HT1080 (cell line): ENCODE data around the gene OSBPL3. TPM values are rescaled to one million over a fixed set of nuclear protein-coding genes. Genes with fewer than 3 reads are reported as not detected.

Source experiments
- DNase-seq: peaks from one replicate; pipeline ENCODE4 v3.0.0-alpha.2; 2015; ENCODE audit warnings: low read depth
- total RNA-seq: library from RNA; depleted of rRNA; stranded (reverse); fragments of >200 nt; shearing (Covaris generic); gene quantifications from 2 replicates; pipeline ENCODE4 v1.2.3, GENCODE V29; 2014

Gene OSBPL3
- total RNA-seq, 1 experiment from 2014 or later = 30.7 TPM

DNA sequence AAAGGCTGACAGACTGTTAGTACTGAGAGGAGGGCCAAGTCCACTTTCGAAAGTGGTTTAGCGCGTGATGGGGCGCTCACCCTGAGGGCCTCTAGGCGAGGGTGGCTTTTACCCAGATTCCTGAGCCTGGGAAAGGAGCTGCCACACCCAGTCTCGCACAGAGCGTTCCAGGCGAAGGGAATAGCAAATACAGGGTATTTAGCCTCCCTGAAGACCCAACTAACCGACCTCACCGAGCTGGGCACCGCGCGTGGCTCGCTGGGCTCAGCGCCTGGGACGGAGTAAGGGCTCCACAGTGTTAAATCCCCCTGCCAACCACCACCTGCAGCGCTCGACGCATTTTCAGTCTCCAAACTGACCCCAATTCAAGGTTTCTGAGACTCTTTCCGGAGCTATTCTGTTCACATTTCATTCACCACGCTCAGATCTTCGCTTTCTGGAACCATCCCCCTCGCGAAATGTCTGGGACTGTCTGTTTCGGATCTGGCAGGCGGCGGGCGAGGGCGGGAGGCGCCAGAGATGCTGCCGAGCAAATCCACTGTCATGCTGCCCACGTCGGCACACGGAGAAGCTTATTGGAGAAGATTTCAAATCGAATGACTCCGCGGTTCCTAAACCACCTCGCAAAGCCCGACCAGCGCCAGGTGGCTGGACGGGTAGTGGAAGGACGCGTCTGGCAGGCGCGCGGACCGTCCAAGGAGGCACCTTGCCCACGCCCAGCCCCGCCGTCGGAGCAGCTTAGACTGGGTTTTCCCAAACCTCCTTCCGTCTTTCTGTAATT is 1.4 kb upstream of the OSBPL3 start:
- peak; percentile 64 for DNase-seq

DNA sequence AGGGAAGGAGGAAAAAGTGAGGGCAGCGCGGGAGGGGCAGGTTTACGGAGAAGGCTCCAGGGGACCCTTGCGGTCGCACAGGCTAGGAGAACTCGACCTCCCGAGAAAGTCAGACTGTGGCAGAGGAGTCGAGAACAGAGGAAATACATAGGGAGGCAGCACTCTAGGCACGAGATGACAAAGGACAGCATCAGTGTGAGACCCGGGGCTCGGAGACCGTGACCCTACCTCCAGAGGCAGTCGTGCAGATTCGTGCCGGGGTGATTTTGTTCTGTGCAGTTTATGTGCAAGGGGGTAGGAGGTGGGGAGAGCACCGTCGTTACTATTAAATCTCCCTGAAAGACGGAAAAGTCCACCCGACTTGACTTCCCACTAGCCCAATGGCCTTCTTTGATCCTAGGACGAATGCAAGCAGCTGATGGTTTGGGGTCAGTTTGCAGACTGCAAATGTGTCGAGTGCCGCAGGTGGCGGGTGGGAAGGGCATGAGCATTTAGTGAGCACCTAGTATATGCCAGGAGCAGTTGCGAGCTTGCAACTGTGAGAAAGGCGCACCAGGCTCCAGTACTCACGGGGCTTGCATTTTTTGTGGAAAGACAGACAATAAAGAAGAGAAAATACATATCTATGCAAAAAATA is 674 bp upstream of the OSBPL3 start:
- no peak for DNase-seq

DNA sequence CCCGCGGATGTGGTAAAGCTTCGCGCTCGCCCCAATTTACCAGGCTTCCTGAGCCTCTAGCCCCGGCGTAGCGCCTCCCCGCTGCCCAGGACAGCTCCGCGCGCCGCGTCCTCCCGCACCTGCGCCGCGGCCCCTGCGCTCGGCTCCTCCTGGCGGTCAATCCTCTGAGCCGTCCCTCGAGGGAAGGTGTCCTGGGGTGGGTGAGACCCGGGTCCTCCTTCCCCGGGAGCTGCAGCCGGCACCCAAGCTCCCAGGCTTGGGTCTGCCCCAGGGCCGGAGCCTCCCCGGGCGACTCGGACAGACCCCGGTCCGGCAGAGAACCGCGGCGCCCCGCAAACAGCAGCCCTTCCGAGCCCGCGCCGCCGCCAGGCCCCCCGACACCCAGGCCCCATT is 512 bp downstream of the OSBPL3 start:
- DNase-seq = peak; percentile 68

DNA sequence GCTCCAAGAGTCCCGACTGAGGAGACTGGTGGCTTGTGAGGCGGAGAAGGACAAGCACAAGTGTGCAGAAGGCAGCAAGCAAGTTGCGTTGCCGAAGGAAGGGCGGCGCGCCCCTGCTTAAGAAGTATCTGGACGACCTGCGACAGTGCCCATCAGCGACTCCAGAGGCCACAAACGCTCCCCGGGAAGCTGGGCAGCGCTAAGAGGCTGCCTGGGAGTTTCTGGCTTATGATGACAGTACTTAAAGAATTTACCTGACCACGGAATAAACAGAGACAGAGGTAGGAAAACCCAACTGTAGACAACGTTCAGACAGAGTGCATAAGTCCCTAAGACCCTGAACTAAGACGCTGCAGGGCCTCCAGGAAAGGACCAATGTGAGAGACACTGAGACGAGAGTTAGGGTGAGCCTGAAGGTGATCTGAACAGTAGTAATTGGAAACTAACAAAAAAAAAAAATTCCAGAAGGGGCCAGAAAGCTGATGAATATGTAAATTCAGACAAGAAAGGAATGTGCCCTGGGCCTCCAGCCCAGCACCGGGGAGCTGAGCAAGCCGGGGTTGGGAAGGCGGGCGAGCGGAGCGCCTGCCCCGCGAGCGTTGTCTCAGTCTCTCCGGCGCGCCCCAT is 1.0 kb downstream of the OSBPL3 start:
- DNase-seq = no peak

DNA sequence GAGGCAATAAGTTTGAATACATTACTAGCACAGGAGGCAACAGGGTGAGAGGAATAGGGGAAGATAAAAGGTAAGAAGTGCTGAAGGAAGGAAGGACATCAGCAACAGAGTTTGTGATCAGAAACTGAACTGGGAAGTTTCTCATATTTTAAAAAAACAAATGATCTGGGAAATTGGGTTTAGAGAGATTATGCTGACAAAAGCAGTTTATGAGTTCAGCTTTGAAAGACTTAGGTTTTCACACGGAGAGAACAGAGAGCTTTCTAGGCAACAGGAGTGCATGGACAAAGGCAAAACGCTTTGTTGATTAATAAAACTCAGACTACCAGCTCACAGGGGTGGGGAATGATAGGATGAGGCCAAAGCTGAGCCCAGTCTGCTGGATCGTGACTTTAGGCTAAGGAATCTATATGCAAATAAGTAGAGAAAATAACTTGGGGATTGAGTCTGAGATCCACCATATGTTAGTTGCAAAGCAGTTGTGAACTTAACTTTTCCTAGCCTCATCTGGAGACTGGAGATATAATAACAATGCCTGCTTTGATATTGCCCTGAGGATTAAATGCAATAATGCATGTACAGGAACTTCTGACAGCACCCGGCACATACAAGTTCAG is 4.2 kb downstream of the OSBPL3 start:
- no peak for DNase-seq

DNA sequence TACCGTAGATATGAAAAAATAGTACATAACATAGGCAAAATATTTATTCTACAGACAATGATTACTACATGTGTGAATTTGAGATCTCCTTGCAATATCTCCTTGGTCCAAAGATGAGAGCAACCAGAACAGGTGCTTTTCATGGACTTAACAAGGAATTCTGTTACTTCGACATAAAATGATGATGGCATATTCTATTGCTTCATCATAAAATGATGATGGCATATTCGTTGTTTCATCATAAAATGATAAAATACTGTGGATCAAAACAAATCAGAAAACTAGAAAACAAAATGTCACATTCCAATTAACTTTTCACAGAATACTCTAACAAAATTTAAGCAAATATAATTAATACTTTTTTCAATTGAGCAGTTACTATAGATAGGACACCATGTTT is 4.8 kb downstream of the OSBPL3 start:
- no peak for DNase-seq

DNA sequence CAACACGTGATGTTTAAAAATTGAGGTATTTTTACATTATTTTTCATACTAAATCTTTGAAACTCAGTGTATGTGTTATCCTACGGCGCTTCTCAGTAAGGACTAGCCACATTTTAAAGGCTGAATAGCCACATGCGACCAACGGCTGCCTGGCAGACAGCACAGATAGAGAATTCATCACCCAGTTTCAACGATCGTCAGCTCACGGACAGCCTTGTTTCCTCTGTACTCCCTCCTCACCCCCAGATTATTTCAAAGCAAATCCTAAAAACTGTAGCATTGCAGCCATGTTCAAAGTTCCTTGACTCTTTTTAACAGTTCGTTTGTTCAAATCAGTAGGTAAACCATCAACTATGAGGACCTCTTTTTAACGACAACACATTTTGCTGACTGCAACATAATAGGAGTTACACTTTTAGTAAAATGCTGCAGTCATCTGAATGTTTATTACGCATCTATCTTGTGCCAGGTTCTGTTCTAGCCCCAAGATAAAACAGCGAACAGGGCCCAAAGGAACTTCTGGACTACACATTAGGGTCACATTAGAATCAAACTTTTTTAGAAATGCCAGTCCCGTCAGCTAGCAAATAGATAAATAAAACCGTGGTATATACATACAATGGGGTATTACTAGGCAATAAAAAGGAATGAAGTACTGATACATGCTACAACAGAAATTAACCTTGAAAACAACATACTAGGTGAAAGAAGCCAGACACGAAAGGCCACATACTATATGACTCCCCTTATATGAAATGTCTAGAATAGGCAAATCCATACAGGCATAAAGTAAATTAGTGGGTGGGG is 5.7 kb downstream of the OSBPL3 start:
- no peak for DNase-seq

DNA sequence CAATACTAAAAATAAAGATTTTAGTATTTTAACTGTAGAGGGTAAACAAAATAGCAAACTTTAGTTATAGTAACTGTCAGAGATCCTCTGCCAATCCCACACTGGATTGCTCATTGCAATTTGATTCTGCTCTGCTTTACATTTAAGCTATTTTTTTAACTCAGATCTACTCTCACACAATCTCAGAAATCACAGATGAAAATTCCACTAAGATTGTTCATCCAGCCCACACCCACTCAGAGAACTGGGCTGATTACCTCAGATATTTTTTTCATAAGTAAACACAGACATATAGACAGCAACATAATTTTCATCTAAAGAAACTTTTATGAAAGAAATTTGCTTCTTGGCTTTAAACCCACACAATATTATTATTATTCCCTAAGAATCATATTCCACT is 7.0 kb downstream of the OSBPL3 start:
- DNase-seq = peak; percentile 32

DNA sequence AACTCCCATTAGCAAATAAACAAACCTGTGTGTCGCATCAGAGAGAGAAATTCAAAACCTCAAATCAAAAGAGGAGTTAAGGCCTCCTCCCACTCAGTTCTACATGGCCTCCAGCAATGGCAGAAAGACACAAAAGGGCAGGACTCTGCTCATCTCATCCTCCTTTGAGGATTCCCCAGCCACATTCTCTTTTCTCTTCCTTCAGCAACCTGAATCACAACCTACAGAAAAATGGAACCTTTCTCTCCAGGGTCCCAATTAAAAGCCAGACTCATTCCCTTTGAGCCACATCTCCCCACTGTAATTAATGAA is 7.9 kb downstream of the OSBPL3 start:
- no peak for DNase-seq

DNA sequence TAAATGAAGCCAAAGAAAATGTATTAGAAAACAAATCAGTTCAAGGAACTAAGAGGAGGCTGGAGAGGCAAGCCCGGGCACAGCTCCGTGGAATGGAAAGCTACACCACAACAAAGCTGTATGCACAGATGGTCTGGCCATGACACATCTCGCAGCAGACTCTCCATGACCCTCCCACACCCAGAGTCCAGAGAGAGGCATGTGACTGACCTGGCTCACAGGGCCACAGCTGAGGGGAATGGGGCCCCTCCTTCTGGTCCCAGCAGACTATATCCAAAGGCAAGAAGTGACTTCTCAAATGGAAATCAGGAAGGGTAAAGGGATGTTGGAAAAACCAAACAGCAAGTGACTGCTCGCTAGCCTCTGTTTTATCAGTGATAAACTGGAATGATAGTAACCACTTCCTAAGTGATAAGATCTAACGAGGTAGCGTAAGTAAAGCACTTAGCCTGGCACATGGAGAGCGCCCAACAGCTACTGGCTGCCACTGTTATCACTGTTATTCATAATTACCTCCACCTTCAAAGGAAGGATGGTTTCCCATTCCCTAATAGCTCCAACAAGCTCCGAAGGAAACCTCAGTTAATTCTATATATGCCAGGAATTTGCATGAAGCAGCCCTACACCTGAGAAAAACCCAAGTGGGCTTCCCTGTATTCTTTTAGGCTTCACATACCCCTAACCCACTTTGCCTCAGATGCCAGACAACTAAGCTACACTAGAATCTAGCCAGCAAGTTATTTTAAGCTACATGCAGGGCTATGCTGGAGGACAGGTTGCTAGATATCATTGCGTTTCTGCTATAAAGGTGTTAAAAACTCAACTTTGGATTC is 8.4 kb downstream of the OSBPL3 start:
- peak; percentile 90 for DNase-seq

DNA sequence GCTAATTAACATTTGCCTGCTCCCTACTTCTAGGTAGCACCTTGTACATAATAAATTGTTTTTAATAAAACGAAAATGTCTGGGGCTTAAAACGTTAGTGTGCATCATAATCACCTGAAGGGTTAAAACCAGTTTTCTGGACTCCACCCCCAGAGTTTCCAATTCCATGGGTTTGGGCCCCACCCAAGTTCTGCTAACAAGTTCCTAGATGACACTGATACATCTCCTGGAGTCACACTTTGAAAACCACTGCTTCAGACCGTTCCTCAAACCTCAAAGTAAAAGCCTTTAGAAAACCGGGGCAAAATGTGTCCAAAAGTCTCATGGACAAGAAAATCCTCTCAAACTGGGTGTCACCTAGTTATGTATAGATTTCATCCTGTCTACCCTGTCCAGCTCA is 9.3 kb downstream of the OSBPL3 start:
- no peak for DNase-seq

DNA sequence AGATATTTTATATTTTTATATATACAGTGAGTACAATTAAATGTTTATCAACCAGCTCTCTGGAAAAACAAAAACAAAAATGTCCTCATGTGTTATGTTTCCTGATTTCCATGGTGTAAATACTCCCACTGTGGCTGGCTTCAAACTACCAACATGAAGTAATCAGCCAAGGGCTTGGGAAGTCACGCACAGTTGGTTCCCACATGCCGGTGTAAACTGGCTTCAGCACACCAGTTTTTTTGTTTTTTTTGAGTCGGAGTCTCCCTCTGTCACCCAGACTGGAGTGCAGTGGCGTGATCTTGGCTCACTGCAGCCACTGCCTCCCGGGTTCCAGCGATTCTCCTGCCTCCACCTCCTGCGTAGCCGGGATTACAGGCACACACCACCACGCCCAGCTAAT is 11.8 kb downstream of the OSBPL3 start:
- DNase-seq = no peak

DNA sequence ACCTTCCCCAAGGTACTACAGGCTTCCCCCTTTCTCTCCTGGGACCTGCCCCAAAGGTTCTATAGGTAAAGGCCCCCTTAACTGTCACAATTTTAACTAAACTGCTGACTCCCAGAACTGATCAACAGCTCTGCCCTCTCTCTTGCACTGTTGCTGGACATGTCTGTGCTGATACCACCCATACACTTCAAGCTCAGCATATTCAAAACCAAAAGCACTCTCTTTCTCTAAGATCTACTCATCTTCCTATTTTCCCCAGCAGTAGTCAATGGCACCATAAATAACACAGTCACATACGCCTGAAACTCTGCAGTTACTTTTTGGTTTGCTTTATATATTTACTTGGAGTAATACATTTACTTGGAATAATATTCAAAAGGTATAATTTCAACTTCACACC is 12.3 kb downstream of the OSBPL3 start:
- DNase-seq = no peak

DNA sequence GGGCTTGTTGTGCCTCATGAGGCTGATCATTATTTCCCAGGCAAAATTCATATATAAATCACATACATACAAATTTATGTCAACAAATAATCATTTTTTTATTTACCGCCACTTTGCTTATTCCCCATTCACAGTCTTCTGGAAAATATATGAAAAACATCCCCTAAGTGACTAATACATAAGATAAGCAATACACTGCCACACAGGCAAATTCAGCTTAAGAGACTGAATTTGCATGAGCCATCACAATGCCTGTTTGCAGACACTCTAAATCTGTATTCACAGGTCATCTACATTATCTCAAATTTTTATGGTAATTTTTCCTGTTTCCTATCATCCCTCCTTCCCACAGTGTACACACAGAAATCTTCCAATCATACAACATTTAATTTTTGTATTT is 13.2 kb downstream of the OSBPL3 start:
- DNase-seq = no peak

DNA sequence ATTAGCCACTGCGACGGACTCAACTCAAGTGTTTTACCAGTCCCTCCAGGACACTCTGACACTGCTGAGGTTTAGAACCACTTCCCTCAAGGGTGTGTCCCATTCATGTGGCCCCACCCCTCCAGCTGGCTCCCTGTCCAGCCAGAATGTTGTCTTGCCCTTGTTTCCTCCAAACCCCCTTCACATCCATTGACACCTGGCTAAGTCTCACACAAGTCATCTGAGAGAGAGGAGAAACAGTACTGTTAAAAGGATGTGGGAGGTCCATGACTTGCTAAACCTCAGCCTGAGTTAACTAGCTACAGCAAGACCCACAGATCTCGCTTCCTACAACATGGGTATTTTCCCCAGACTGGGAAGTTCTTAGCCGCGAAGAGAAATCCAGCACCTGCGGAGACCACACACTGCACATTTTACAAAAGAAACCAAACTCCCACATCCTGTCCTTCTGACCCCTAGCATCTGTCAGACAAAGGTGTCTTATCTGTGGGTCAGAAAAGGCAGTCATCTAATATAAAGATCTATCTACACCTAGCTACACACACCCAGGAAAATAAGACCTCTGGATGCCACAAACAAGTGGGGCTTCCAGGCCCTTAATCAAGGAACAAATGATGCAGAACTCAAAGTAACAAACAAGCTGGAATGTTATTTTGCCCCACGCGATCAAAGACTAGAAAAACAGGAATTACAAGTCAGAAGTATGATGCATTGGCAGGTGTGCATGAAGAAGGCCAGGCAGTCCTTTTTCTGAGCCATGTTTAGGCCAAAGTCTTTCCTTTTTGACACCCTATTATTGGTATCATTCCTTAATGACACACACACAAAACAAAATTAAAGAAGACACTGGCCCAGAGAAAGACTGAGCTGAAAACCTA is 13.9 kb downstream of the OSBPL3 start:
- peak; percentile 67 for DNase-seq

DNA sequence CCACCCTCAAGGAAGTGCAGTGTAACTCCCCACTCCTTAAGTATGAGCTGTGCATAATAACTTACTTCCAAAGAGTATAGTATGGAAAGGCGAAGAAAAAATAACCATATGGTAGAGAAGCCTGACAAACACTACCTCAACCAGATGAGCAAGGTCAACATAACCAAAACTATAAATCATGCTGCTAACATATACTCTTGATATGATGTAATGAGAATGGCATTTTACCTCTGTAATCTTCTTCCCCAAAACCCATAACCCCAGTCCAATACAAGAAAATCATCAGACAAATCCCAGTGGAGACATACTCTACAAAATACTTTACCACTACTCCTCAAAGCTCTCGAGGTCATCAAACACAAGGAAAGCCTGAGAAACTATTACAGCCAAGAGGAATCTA is 15.8 kb downstream of the OSBPL3 start:
- no peak for DNase-seq

DNA sequence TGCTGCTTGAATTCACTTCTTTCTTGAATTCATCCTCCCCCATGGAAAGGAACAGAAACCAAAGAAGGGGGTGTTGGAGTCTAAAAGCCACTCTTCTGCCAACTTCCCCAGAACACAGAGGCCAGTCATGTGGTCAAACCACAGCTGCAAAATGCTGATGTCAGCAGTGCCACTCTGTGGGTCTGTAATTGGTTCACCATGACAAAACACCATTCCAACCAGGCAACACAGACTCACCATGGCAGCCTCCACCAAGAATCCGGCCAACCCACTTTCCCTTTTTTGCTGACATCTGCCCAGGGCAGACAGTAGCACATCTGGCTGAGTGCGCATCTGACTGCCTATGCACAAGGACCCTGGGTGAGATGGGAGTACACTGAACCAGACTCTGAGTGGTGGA is 16.8 kb downstream of the OSBPL3 start:
- peak; percentile 37 for DNase-seq

DNA sequence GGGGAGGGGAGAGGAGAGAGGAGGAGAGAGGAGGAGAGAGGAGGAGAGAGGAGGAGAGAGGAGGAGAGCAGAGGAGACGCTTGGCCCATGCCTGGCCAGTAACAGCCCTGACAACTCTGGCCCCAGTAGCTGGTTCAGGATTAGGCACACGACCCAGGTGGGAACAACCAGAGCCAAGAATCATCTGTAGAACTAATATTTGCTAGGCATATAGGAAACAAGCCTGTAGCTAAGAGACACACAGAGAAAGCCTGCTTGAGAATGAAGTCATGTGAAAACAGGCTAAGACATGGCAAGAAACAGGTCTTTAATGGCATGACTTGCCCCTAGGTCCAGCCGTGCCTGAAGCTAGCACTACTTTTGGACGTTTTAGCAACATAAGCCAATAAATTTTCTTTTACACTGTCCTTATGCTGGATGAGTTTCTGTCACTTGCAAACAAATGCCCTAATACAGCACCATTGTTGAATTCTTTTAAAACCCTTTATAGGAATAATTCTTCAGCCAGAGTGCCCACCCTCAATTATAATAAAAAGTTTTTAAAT is 17.5 kb downstream of the OSBPL3 start:
- DNase-seq = no peak

DNA sequence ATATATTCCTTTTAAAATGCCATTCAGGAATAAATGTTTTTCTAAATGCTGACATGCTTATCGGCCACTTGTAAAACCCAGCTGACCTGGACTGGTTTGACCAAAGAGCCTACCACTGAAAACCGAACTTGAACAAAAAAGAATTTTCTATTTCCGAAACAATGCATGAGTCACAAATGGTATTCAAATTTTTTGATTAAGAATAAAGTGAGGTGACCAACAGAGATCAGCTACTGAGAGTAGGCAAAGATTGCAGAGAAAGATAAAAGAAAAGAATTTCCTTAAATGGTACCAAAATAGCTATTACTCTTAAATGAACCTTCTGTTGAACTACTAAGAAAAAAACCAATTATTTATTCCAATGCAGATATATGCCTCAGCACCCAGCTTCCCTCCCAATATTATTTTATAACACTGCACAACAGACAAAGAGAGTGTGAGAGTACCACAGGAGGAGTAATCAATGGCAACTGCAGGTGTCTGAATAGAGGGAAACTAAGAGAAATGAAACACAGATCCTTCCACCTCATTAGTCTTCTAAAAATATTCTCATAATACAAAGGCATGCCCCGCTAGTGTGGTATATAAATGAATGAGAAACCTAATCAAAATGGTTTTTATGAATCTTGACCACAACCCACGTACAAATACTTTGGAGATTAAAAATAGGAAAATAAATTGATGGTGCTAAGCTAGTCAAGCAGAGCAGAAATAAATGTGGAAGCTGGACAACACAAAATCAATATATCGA is 20.1 kb downstream of the OSBPL3 start:
- DNase-seq = no peak
